ENCODE results near the gene GJD3.

GJD3 gene

DNA sequence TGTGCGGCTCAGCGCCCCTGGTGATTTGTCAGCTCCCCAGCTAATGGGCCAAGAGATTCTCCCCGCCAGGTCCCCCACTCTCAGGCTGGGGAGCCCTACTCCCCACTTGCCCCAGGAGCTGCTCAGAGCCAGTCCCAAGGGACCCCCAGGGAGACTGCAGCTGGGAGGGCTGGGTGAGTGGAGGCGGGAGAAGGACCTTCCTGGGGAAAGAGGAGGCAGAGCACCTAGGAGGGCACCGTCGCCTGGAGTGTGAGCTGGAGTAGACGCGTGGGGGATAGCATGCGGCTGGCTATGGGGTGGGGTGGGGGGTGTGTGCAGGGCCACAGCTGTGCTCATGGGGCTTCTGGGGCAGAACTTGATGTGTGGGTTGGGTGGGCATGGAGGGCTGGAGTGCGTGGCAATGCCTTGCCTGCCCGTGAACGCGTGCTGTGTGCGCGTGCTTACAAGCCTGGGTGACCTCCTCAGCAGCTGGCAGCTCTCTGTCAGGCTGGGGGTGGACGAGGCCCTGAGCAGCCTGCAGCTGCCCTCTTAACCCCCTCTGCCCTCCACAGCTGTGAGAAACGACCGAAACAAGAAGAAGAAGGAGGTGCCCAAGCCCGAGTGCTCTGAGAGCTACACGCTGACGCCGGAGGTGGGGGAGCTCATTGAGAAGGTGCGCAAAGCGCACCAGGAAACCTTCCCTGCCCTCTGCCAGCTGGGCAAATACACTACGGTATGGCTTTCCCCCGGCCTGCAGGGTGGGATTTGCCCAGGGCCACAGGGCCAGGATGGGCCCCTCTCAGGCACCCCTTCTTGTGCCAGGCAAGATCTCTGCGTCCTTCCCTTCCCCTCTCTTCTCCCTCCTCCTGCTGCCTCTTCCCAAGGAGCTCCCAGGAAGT, 12.9 kb downstream of the GJD3 start:
- no peak for DNase-seq

DNA sequence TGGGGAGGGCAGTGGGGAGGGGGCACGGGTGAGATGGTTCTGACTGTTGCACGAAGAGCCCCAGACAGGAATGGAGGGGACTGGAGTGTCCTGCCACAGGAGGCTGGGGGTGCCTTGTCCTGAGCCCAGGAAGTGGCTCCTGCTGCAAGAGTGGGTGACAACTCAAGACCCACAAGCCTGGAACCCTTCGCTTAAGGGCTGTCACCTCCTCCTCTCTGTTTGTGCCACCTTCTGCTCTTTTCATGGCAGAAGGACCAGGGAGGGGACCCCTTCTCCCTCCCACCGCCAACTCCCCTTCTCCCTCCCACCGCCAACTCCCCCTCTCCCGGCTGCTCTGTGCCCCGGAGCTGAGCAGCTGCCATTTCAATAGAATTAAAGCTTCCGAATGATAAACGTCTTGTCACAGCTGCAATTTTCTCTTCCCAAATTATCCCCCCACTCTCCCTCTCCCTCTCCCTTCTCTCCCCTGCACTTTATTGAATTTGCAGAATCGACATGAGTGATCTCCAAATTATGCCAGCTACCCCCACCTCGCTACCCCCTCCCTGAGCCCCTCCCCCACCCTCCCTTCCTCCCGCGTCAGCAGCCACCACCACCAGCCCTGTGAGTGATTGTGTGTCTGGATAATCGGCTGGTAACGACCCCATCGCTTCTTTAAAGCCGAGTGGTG, 13.7 kb downstream of the GJD3 start:
- DNase-seq = no peak

DNA sequence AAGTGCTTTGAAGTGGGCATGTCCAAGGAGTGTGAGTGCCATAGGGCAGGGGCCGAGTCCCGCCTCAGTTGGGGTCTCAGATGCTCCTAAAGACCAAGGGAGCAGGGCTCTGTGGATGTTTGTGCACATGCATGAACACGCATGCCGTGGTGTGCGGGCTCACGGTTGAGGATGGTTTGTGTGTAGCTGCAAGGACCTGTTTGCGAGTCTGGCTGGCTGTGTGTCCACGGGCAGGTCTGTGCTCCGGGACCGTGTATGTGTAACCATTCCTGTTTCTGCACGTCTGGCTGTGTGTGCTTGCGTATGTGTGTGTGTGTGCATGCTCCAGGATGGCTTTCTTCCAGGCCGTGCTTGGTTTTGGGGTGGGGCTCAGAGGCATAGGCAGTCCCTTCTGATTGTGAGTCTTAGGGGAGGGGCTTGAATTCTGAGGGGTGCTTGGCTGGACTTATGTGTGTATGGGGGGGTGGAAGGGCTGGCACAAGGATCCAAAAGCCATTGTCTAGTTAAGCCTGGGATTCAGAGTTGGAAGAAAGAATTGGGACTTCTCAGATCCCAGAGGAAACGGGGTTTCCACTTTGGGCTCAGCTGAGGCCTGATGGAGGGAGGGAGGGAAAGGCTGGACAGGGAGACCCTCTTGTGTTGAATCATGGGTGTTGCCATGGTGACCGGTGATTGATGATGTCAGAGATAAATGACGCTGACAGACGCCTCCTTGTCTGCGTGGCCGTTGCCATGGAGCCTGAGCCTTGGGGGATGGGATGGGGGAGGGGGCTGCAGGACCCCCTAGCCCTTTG, 14.4 kb downstream of the GJD3 start:
- DNase-seq = no peak

DNA sequence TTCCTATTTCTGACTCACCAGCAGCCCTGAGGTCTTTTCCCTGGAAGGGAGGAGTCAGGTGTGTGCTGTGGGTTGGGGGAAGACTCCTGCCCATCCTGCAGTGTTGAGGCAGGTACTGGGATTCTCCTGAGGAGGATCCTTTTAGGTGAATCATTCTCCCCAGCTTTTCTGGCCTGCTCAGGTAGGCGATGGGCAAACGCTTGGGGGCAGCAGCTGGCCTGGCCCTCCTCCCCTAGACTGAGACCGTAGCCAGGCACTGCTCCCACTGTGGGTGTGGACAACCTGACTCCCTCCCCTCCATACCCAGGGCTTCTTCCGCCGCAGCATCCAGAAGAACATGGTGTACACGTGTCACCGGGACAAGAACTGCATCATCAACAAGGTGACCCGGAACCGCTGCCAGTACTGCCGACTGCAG, 15.1 kb downstream of the GJD3 start:
- DNase-seq = no peak

DNA sequence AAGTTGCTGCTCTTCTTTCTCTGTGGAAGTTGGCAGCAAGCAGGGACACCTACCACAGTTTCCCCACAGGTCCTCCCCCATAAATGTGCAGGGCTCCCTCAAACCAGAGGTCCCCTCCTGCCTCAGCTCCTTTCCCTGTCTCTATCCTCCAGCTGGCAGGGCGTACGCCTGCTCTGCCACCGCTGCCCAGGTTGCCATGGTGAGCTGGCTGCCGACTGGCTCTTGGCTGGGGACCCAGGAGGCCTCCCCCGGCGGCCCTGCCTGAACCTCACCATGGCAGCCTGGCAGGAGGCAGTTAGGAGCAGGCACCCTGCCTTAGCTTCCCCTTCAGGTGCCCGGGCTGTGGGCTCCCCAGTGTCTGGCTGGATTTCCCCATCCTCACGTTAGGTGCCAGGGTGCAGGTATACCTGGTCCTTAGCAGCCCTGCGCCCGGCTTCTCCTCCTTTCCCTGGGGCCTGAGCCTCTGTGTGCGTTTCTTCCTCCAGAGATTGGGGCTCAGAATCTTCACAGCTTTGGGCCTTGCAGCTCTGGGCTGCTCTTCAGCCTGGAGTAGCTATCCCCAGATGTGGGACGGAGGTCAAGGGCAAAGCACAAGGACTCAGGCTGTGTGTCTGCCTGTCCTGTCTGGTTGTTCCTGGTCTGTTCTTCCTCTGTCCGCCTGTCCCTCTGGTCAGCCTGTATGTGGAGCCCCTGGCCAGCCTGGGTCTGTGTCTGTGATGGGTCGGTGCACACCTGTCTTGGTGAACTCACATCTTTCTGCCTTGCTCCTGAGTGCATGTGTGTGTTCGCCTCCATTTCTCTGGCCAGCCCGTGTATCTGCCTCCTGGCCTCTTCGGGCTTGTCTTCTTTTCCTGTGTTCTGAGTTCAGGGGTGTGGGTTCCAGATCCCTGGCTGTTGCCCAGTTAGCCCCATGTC, 15.7 kb downstream of the GJD3 start:
- DNase-seq = no peak

DNA sequence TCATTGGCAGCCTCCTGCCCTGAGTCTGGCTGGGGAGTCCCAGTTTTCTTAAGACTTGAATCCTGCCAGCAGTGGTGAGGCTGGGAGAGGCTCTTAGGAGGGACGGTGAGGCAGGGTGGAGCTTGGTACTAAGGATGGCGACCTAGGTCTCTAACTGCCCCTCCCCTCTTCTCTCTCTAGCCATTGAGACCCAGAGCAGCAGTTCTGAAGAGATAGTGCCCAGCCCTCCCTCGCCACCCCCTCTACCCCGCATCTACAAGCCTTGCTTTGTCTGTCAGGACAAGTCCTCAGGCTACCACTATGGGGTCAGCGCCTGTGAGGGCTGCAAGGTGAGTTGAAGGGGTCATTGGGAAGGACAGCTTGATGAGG, 16.4 kb downstream of the GJD3 start:
- DNase-seq = no peak

DNA sequence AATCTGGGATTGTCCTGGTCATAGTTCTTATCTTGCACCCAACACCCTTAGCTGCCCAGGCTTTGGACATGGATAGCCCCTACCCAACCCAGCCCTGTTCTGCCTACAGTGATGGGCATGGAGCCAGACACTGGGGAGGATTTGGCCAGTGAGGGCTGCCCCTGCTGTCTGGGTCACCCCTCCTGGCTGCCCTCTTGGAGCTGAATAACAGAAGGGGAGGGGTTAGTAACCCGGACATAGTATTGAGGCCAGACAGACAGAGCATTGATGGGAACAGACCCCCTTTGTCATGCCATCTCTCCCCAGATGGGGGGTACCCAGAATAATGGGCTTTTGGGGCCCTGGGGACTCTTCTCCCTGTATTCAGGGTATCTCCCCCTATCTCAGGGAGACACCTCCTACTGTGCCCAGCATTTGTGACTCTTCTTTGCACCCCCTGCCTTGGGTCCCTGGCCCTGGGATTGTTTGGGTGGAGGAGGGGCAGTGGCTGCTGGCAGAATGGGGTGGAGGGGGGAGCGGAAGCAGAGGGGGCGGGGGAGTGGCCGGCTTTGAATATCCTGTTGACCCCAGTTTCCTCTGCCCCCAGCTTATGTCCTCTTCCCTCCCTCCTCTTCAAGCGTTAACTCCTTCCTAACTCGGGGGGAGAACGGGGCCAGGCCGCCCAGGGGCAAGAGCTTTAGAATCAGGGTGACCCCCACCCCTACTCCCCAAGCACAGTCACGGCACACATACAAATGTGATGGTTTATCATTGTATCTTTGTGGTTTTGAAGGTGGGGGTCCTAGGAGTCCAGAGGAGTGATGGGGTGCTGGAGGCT, 17.0 kb downstream of the GJD3 start:
- DNase-seq = no peak

DNA sequence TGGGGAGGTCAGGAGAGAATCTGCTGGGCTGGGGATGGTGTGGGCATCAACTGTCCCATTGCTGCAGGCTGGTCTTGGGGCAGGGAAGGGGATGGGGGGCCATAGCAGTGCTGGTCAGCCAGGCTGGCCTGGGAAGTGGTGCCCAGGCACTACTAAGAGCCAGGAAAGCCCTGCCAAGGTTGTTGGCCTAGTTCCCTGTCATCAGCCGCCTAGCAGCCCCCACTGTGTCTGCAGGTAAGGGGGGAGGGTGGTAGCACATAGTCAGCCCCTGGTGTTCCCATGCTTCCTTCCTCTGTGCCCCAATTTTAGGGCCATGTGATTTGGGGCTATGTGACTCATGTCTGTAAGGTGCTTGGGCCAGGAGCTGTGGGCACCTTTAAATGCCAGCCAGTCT, 17.8 kb downstream of the GJD3 start:
- DNase-seq = no peak

DNA sequence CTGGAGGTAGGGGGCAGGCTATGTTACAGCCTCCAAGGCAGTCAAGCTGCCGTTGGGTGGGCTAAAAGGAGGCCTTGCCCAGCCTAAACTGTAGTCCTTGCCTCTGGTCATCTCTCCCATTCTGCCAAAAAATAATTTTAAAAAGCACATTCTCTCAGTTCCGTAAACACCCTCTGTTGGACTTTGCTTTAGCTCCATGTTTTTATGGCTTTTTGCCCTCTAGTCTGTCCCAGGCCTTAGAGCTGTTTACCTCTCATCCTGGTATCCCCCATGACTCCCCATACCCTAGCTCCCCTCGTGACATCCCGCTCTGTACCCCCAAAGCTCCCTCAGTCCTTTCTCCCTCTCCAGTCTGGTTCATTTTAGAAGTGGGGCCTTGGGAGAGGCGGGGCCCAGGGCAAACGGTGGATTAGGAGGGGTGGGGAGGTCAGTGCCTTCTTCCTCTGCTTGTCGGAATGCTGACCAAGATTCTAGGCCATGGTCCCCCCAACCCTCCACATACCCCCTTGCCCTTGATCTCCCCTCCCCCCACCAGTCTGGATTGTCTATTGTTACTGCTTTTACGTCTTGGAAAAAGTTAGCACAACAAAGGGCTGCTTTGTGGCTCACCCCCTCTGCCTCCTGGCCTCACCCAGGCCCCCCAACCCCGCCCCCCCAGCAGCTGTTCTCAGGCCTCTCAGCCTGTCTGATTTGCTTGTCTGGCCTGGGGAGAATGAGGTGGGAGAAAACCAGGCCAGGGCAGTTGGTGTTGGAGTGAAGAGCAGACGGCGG, 18.4 kb downstream of the GJD3 start:
- DNase-seq = no peak

DNA sequence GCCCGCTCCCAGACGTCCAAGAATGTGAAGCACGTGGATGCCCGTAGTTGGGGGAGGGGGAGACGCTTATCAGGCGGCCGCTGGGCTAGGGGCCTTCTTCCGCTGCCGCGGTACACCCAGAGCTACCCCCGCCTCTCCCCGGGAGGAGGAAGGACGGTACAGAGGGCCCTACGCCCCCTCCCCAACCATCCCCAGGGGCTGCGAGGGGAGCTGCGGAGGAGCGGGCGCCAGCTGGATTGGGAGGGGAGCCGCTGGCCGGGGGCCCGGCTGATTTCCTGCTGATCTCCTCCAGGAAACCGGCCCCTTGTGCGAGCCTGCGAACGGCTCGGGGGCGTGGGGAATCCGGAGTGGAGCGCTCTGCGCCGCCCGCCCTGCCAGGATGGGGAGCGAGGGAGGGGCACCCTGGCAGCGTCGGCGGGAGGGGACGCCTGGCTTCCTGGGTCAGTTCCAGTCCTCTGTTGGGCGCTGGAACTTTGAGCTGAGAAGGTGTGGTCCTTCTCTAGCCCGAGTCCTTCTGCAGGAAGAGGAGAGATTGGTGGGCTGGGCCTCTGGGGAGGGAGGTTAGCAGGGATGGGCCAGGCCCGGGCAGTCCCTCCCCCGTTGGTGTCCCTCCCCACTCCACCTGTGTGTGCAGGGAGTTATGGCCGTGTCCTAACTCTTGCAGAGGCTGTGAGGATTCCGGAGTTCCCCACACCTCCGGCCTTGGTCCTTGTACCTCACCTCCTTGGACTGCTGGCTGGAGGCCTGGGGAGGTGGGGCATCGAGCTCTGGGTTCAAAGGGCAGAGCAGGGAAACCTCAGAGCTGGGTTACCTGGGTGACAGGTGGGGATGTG, 19.2 kb downstream of the GJD3 start:
- DNase-seq = peak in 1 of 4 experiments; percentile 21

DNA sequence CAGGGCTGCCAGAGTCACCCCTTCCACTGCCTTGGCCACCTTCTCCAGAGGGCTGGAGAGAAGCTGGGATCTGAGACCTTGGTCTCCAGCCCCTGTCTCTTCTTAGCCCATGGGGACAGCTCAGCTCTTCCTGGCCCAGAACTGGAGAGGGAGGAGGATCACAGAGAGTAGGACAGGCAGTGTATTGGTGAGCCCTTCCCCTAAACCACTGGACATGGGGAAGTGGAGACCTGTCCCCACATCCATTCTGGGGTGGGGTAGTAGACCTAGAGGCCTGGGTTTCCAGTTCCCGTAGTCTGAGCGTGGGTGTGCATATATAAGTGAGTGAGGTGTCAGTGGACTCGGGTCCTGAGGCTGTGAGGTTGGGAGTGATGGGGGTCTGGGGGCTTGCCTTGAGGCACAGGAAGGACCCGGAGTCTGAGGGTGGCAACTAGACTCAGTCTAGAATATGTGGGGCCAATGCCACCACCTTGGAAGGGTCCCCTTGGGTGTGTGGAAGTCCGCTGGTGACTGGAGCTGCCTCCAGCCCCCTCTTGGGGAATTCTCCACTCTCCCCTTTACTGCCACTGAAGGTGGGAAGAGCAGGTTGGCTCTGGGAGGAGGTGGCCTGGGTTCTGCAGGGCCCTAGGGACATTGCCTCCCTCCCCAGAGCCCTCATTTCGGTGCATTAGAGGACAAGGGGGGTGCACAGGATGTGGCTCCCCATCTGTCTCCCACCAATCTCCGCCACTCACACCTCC, 19.9 kb downstream of the GJD3 start:
- DNase-seq = no peak

DNA sequence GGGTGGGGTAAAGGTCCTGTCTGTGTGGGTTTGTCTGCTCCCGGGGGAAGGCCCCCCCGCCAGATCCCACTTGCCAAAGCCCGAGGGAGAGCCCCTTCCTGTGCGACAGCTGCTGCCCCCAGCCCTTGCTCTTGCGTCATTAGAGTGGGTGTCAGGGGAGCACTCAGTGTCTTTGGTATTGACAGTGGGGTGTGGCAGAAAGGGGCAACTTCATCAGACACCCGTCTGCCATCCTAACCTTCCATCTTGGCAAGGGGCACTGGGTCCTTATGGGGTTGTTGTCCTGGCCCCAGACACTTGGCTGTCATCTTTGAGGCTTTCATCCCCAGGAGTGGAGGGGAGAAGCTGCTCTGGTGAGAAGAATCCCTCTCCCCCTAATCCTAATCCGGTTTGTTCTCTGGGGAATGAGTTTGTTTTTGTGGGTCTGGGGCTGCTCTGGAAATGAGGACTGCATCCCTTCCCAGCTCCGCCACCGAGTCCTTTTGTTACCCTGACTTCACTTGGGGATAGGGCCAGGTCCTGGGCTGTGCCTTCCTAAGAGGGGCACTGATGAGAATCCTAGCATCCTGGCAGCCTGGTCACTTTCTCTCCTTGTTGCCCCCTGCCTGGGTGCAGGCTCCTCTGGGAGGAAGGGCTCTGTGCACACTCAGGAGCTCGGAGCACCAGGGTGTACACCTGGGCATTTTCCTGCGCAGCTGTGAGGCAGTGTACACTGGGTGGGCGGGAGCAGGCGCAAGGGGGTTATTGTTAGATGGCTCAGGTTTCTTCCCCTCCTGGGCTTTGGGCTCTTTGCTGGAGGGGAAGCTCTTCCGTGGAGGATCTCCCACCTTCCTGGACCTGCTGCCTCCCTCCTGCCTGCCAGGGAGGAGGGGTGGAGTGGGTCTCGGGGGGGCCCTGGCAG, 21.1 kb downstream of the GJD3 start:
- DNase-seq = no peak

DNA sequence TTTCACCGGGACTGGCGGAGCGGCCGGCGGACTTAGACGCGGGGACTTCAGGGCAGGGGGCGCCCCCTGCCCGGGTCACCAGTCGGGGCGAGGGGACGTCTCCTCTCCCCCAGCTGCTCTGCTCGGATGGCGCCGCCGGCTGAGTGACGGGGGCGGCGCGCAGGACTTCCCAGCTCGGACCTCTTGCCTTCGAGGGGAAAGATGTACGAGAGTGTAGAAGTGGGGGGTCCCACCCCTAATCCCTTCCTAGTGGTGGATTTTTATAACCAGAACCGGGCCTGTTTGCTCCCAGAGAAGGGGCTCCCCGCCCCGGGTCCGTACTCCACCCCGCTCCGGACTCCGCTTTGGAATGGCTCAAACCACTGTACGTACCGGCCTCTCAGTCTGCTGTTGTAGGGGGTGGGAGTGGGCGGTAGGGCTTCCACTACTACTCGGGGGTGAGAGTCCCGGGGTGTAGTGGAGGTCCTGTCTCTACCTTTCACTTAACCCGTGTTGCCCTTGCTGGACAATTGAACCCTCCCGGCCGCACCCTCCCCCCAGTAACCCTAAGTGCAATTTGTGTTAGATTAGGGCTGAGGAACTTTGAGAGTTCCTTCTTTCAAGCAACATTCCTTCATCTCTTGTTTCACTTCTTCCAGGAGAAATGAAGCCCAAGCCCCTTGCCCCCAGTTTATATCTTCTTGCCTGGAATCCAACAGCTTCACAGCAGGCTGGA, 21.9 kb downstream of the GJD3 start:
- DNase-seq = no peak

DNA sequence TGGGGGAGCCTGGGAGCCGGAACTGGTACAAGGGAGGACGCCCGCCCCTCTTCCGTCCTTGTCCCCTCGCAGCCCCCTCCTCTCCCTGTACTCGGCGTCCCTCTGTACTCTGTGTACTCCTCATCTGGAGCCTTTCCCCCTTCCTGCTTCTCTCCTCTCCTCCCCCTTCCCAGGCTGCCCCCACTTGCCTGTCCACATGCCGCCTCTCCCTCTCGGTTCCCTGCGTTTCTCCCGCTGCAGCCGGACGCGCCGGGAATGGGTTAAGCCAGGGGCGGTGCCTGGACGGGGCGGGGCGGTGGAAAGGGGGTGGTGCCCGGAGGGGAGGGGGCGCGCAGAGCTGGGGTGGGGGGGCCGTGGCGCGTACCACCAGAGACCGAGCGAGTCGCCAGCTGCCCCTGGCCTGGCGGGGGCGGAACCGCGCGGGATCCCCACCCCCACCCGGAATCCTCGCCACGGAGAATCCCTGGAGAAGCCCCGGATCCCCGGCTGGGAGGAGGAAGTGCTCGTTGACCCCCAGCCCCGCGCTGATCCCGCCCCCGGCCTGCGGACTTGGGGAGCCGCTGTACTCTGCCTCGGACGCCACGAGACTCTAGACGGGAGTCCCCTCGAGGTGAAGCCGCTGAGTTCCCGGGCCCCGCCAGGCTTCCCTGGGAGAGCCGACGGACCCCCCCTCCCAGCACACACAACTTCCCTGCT, 22.6 kb downstream of the GJD3 start:
- peak in 1 of 4 experiments; percentile 30 for DNase-seq

DNA sequence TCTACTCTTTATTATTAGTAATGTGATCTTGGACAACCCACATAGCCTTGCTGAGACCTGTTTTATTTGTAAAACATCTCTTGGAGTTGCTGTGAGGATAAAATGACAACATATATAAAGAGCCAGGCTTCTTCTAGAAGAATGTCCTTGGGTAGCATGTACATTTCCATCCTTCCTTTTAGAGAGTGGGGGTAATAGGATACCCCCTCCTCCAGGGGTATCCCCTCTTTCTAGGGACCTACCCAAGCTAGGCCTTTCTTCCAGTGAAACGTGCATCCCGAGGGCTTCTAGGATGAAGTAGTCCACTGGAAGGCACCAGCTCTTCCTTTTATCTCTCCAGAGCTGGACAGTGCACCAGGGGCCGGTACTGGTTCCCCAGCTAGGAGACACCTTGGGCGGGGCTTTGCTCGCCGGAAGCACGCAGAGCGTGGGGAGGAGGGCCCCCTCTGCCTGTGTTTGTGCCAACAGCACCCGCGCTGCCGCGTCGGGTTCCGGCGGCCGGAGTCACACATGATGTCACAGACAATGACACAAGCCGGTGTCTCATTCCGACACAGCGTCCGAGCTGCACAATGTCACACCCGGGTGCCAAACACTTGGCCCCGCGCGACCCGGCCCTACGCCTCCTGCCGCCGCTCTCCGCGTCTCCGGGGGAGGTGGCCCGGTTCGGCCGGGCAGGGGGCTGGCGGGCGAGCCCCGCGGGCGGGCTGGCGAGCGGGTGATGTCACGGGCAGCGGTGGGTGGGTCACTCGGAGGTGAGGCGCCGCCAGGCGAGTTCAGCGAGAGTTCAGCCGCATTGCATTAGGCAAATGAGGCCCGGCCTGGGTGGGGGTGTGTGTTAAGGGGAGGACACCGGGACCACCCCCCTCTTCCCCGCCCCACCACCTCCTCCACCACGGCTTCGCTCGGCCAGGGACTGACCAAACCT, 23.4 kb downstream of the GJD3 start:
- peak; percentile 40 to 79 (median 59) for DNase-seq

DNA sequence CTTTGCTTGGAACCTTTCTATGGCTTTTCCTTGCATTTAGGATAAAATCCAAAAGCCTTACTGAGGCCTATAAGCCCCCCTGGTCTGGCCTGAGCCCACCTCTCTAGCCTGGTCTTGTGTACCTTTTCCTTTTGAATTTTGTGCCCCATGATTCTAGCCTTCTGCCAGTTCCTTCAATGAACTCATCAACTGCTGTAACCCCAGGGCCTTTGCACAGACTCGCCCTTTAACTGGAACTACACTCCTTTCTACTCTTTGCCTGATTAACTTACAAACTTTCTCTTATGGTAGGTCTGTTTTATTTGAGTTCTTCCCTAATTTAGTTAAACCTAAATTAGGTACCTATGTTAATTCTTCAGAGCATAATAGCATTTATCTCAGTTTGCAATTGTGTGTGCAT, 24.2 kb downstream of the GJD3 start:
- no peak for DNase-seq

Measured in activated naive CD4-positive, alpha-beta T cell (primary cell).